ENCODE data around the gene RPL3. TPM values are rescaled to one million over a fixed set of nuclear protein-coding genes. Genes with fewer than 3 reads are reported as not detected.

Gene RPL3
- total RNA-seq, 1 experiment from 2014 or later = 3,009 TPM

DNA sequence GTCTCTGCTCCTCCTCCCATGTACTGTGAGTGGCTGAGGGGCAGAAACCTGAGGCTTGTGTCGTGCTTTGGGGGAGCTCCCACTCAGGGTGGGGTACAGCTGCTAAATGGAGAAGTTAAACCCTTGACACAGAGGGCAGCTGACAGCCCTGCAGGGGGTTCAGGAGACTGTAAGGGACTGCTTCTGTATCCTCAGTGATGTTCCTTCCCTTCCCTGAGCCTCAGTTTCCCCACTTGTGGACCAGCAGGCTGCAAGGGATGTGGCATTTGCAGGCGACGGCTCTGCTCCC, 46.0 kb upstream of the RPL3 start (continued):
- TF ChIP-seq, protein P1, sequence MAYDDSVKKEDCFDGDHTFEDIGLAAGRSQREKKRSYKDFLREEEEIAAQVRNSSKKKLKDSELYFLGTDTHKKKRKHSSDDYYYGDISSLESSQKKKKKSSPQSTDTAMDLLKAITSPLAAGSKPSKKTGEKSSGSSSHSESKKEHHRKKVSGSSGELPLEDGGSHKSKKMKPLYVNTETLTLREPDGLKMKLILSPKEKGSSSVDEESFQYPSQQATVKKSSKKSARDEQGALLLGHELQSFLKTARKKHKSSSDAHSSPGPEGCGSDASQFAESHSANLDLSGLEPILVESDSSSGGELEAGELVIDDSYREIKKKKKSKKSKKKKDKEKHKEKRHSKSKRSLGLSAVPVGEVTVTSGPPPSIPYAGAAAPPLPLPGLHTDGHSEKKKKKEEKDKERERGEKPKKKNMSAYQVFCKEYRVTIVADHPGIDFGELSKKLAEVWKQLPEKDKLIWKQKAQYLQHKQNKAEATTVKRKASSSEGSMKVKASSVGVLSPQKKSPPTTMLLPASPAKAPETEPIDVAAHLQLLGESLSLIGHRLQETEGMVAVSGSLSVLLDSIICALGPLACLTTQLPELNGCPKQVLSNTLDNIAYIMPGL (CRISPR knock-in tag; IDR thresholded peaks at IDR 0.05) = no peak
- TF ChIP-seq, protein P2, sequence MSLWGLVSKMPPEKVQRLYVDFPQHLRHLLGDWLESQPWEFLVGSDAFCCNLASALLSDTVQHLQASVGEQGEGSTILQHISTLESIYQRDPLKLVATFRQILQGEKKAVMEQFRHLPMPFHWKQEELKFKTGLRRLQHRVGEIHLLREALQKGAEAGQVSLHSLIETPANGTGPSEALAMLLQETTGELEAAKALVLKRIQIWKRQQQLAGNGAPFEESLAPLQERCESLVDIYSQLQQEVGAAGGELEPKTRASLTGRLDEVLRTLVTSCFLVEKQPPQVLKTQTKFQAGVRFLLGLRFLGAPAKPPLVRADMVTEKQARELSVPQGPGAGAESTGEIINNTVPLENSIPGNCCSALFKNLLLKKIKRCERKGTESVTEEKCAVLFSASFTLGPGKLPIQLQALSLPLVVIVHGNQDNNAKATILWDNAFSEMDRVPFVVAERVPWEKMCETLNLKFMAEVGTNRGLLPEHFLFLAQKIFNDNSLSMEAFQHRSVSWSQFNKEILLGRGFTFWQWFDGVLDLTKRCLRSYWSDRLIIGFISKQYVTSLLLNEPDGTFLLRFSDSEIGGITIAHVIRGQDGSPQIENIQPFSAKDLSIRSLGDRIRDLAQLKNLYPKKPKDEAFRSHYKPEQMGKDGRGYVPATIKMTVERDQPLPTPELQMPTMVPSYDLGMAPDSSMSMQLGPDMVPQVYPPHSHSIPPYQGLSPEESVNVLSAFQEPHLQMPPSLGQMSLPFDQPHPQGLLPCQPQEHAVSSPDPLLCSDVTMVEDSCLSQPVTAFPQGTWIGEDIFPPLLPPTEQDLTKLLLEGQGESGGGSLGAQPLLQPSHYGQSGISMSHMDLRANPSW (CRISPR knock-in tag; conservative IDR thresholded peaks at IDR 0.05; ENCODE audit: low read depth) = no peak
- TF ChIP-seq, protein P3, sequence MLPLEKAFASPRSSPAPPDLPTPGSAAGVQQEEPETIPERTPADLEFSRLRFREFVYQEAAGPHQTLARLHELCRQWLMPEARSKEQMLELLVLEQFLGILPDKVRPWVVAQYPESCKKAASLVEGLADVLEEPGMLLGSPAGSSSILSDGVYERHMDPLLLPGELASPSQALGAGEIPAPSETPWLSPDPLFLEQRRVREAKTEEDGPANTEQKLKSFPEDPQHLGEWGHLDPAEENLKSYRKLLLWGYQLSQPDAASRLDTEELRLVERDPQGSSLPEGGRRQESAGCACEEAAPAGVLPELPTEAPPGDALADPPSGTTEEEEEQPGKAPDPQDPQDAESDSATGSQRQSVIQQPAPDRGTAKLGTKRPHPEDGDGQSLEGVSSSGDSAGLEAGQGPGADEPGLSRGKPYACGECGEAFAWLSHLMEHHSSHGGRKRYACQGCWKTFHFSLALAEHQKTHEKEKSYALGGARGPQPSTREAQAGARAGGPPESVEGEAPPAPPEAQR (CRISPR knock-in tag; IDR thresholded peaks at IDR 0.05) = no peak
- TF ChIP-seq, protein P4, sequence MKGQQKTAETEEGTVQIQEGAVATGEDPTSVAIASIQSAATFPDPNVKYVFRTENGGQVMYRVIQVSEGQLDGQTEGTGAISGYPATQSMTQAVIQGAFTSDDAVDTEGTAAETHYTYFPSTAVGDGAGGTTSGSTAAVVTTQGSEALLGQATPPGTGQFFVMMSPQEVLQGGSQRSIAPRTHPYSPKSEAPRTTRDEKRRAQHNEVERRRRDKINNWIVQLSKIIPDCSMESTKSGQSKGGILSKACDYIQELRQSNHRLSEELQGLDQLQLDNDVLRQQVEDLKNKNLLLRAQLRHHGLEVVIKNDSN (CRISPR knock-in tag; IDR thresholded peaks at IDR 0.05) = no peak
- no peak for TF ChIP-seq RELA (CRISPR knock-in tag; IDR thresholded peaks at IDR 0.05; ENCODE audit: borderline replicate concordance)
- TF ChIP-seq ZBTB21 (CRISPR knock-in tag; IDR thresholded peaks at IDR 0.05; ENCODE audit: borderline replicate concordance) = no peak

DNA sequence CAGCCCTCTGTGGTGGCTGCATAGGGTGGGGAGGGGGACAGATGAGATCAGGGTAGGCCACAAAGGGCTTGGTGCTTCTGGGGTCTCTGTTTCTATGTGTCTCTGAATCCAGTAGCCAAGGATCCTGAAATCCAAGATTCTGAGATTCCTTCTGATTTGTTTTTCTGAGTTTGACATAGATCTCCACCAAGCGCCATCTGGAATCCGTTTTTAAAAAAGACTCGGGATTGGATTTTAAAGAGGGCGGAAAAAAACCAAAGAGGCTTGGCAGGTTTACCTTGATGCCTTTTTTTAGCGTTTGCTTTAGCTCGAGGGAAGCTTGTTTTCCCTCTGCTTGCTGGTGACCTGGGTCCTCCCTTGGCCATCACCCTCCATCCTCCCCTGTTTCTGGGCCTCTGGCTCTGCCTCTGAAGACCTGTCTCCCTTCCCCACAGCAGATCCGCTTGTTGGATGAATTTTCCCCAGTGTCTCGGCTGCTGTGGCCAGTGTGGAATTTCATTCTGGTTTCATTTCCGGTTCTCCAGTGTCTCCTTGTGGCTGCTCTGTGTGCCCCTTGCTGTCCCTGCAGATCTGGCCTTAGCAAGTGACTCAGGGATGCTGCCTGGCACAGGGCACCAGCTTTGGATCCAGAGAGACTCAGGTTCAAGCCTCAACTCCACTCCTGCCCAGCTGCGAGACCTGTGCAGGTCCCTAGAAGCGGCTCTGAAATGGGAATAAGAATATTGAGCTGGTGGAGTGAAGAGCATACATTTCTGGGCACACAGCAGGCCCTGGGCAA, 45.5 kb upstream of the RPL3 start:
- POLR2A ChIA-PET = interaction anchor here (1.4 kb wide), 1 partner anchor 46 kb away, joined by 4 read pairs; the partner anchor contains the start of gene RPL3
- ATAC-seq (no peak), DNase-seq (ENCODE audit: low spot score) (no peak)
- Mint-ChIP-seq H3K9me3 (no peaks in the 10 kb centered on the region), H3K36me3 (no peaks in the 10 kb centered on the region), H3K4me1 (peaks cover 53% of the 10 kb centered on the region), H3K4me3 (no peak overlapping the region), H3K27me3 (ENCODE audit: low read depth) (no peaks in the 10 kb centered on the region), H3K27ac (no peak overlapping the region)
- CTCF ChIA-PET = interaction anchor here (1.0 to 3.5 kb wide), 4 partner anchors 15 to 35 kb away, joined by 3 to 12 read pairs (median 5); partner anchors contain the start of genes SYNGR1 and TAB1
- TF ChIP-seq, protein P5, sequence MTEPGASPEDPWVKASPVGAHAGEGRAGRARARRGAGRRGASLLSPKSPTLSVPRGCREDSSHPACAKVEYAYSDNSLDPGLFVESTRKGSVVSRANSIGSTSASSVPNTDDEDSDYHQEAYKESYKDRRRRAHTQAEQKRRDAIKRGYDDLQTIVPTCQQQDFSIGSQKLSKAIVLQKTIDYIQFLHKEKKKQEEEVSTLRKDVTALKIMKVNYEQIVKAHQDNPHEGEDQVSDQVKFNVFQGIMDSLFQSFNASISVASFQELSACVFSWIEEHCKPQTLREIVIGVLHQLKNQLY (CRISPR knock-in tag; IDR thresholded peaks at IDR 0.05) = no peak
- TF ChIP-seq GABPB1 (CRISPR knock-in tag; IDR thresholded peaks at IDR 0.05) (no peak), NR2C2 (CRISPR knock-in tag; IDR thresholded peaks at IDR 0.05) (no peak), GTF2I (CRISPR knock-in tag; conservative IDR thresholded peaks at IDR 0.05) (no peak), ZNF219 (CRISPR knock-in tag; IDR thresholded peaks at IDR 0.05; ENCODE audit: borderline replicate concordance) (no peak), ZNF121 (CRISPR knock-in tag; IDR thresholded peaks at IDR 0.05) (no peak), TEAD4 (CRISPR knock-in tag; IDR thresholded peaks at IDR 0.05) (no peak), ZNF232 (CRISPR knock-in tag; IDR thresholded peaks at IDR 0.05) (no peak), KAT7 (CRISPR knock-in tag; IDR thresholded peaks at IDR 0.05; ENCODE audit: borderline replicate concordance) (no peak)
- TF ChIP-seq, protein P6, sequence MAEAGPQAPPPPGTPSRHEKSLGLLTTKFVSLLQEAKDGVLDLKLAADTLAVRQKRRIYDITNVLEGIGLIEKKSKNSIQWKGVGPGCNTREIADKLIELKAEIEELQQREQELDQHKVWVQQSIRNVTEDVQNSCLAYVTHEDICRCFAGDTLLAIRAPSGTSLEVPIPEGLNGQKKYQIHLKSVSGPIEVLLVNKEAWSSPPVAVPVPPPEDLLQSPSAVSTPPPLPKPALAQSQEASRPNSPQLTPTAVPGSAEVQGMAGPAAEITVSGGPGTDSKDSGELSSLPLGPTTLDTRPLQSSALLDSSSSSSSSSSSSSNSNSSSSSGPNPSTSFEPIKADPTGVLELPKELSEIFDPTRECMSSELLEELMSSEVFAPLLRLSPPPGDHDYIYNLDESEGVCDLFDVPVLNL (CRISPR knock-in tag; IDR thresholded peaks at IDR 0.05; ENCODE audit: borderline replicate concordance, low read depth) = no peak
- TF ChIP-seq, protein P7, sequence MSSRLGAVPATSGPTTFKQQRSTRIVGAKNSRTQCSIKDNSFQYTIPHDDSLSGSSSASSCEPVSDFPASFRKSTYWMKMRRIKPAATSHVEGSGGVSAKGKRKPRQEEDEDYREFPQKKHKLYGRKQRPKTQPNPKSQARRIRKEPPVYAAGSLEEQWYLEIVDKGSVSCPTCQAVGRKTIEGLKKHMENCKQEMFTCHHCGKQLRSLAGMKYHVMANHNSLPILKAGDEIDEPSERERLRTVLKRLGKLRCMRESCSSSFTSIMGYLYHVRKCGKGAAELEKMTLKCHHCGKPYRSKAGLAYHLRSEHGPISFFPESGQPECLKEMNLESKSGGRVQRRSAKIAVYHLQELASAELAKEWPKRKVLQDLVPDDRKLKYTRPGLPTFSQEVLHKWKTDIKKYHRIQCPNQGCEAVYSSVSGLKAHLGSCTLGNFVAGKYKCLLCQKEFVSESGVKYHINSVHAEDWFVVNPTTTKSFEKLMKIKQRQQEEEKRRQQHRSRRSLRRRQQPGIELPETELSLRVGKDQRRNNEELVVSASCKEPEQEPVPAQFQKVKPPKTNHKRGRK (CRISPR knock-in tag; IDR thresholded peaks at IDR 0.05; ENCODE audit: borderline replicate concordance) = no peak
- TF ChIP-seq, protein P8, sequence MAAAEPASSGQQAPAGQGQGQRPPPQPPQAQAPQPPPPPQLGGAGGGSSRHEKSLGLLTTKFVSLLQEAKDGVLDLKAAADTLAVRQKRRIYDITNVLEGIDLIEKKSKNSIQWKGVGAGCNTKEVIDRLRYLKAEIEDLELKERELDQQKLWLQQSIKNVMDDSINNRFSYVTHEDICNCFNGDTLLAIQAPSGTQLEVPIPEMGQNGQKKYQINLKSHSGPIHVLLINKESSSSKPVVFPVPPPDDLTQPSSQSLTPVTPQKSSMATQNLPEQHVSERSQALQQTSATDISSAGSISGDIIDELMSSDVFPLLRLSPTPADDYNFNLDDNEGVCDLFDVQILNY (CRISPR knock-in tag; IDR thresholded peaks at IDR 0.05) = no peak
